D721Med (cell line): ENCODE measurements around the gene RHCG.

ENCODE experiments used
- DNase-seq: peaks from one replicate; pipeline ENCODE4 v3.0.0; 2011; ENCODE audit warnings: low spot score; ENCODE audit not compliant: insufficient read length
- FAIRE-seq: peaks from 2 replicates; lab custom pipeline; 2011; peaks lifted over from hg19 to GRCh38; lab: Jason Lieb, UNC
- CTCF ChIP-seq: IDR thresholded peaks from 2 replicates; pipeline ENCODE4 v1.5.1; 2012; ENCODE audit warnings: mild to moderate bottlenecking, control low read depth; ENCODE audit not compliant: insufficient read depth; ENCODE audit errors: missing control alignments

Gene RHCG

DNA sequence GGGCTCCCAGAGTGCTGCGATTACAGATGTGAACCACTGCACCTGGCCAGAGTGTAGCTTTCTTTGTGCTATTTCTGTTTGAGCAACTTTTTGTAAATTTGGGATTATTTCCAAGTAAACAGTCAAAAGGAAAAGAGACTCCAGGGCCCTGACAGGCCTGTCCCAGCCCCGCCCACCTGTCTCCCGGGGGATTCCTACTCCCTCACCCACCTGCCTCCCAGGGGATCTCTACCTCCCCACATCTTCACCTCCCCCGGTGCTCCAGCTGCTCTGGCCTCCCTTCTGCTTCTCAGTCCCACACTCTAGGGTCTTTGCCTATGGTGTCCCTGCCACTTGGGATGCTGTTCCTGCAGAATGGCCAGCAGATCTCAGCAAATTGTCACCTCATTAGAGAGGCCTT is 7.0 kb downstream of the RHCG start:
- no peak for FAIRE-seq
- TF ChIP-seq CTCF: no peak
- no peak for DNase-seq

DNA sequence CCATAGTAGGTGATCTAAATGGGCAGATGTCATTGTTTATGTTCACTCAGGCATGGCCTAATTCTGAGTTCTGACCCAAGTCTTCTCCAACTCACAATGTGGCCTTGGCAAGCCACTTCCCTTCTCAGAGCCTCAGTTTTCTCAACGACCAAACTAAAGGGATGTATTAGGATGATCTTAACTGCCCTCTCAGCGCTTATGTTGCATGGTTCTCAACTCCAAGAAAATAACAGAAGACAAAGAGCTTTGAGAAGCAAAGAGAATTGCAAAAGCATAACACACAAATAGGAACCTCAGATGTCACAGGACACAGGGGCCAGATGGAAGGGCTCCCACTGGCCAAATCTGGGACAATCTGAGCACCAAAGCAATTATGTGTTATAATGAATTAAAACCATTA is 8.6 kb downstream of the RHCG start:
- TF ChIP-seq CTCF: no peak
- FAIRE-seq: no peak
- no peak for DNase-seq

DNA sequence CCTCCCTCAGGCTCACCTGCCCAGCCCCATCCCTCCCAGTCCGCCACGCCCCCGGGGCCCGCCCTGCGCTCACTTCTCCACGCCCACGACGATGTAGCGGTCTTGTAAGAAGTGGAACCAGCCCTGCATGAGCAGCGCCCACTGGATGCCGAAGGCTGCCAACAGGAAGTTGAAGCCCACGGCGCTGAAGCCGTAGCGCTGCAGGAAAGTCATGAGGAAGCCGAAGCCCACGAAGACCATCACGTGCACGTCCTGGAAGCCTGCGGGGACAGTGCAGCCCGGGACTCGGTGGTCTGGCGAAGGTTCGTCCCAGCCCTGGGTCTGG is 9.7 kb downstream of the RHCG start:
- DNase-seq (no peak), FAIRE-seq (no peak)
- no peak for TF ChIP-seq CTCF

- FAIRE-seq (no peak), DNase-seq (no peak)
- TF ChIP-seq CTCF: no peak
Measured at GRCh38 chr15:89483079-89483478, 13.3 kb downstream of the RHCG start.

- no peak for TF ChIP-seq CTCF
- FAIRE-seq: no peak
- no peak for DNase-seq
Measured at GRCh38 chr15:89482139-89482538, 14.2 kb downstream of the RHCG start.

DNA sequence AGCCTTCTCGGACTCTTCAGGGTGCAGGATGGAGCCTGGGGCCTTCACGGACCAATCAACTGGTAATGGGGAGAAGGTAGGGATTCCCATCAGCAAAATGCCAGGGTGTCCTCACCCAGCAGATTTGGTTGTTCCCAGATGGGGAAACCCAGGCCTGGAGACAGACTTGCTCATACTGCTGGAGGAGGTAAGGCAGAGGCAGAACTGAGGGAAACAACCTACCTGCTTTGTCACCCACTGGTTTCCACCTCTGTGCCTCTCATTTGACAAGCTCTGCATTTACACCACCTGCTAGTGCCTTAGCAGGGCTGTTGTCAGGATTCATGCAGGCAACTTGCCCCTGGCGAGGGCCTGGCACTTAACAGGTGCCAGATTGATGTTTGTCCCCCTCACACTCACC is 15.9 kb downstream of the RHCG start:
- FAIRE-seq (no peak), DNase-seq (no peak)
- TF ChIP-seq CTCF: no peak

DNA sequence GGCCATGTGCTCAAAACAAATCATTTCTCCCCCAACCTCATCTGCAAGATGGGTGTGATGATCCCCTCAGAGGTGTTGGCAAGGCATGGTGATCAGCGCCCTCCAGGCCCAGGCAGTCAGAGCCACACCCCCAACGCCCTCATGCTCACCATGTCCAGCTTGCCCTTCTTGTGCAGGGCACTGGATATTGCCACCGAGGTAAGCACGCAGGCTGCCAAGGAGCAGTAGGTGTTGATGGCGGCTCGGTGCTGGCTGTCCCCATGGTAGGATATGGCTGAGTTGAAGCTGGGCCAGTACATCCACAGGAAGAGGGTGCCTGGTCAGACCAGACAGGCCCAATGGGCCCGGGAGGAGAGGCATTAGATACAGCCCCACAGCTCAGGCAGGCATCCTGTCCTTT is 17.2 kb downstream of the RHCG start:
- TF ChIP-seq CTCF: no peak
- FAIRE-seq (no peak), DNase-seq (no peak)
